ENCODE data around the gene FAM13C. TPM values are rescaled to one million over a fixed set of nuclear protein-coding genes. Genes with fewer than 3 reads are reported as not detected.

FAM13C gene
- total RNA-seq, 1 donor from 2014 or later = 0.07 TPM

- no peak for DNase-seq (ENCODE audit: low read depth, low spot score)
Measured at GRCh38 chr10:59361663-59362143, 646 bp downstream of the FAM13C start.

GRCh38 chr10:59360605-59361405, 1.5 kb downstream of the FAM13C start:
- no peak for DNase-seq (ENCODE audit: low read depth, low spot score)

GRCh38 chr10:59358576-59358975, 3.8 kb downstream of the FAM13C start:
- no peak for DNase-seq (ENCODE audit: low read depth, low spot score)

GRCh38 chr10:59354434-59354833, 7.9 kb downstream of the FAM13C start:
- no peak for DNase-seq (ENCODE audit: low read depth, low spot score)

GRCh38 chr10:59350558-59350957, 11.8 kb downstream of the FAM13C start:
- DNase-seq (ENCODE audit: low read depth, low spot score) = no peak

- DNase-seq (ENCODE audit: low read depth, low spot score) = no peak
Measured at GRCh38 chr10:59346321-59346720, 16.0 kb downstream of the FAM13C start.

GRCh38 chr10:59342723-59343122, 19.6 kb downstream of the FAM13C start:
- no peak for DNase-seq (ENCODE audit: low read depth, low spot score)

- DNase-seq (ENCODE audit: low read depth, low spot score) = no peak
Measured at GRCh38 chr10:59342000-59342399, 20.3 kb downstream of the FAM13C start.

GRCh38 chr10:59340285-59340684, 22.1 kb downstream of the FAM13C start:
- no peak for DNase-seq (ENCODE audit: low read depth, low spot score)

- no peak for DNase-seq (ENCODE audit: low read depth, low spot score)
Measured at GRCh38 chr10:59339351-59339750, 23.0 kb downstream of the FAM13C start.

- DNase-seq (ENCODE audit: low read depth, low spot score) = no peak
Measured at GRCh38 chr10:59337201-59337652, 25.1 kb downstream of the FAM13C start.

GRCh38 chr10:59336632-59337031, 25.7 kb downstream of the FAM13C start:
- DNase-seq (ENCODE audit: low read depth, low spot score) = no peak

GRCh38 chr10:59335497-59335896, 26.9 kb downstream of the FAM13C start:
- DNase-seq (ENCODE audit: low read depth, low spot score) = no peak

- no peak for DNase-seq (ENCODE audit: low read depth, low spot score)
Measured at GRCh38 chr10:59333701-59334100, 28.6 kb downstream of the FAM13C start.

- no peak for DNase-seq (ENCODE audit: low read depth, low spot score)
Measured at GRCh38 chr10:59332581-59332980, 29.8 kb downstream of the FAM13C start.

GRCh38 chr10:59331661-59332060, 30.7 kb downstream of the FAM13C start:
- DNase-seq (ENCODE audit: low read depth, low spot score) = no peak

- no peak for DNase-seq (ENCODE audit: low read depth, low spot score)
Measured at GRCh38 chr10:59325116-59325515, 37.2 kb downstream of the FAM13C start.

- DNase-seq (ENCODE audit: low read depth, low spot score) = no peak
Measured at GRCh38 chr10:59324597-59324996, 37.8 kb downstream of the FAM13C start.

GRCh38 chr10:59323831-59324401, 38.4 kb downstream of the FAM13C start:
- DNase-seq (ENCODE audit: low read depth, low spot score) = no peak

- DNase-seq (ENCODE audit: low read depth, low spot score) = no peak
Measured at GRCh38 chr10:59323036-59323459, 39.3 kb downstream of the FAM13C start.

- DNase-seq (ENCODE audit: low read depth, low spot score) = no peak
Measured at GRCh38 chr10:59322131-59322530, 40.2 kb downstream of the FAM13C start.

GRCh38 chr10:59320355-59320754, 42.0 kb downstream of the FAM13C start:
- no peak for DNase-seq (ENCODE audit: low read depth, low spot score)

GRCh38 chr10:59319854-59320253, 42.5 kb downstream of the FAM13C start:
- DNase-seq (ENCODE audit: low read depth, low spot score) = no peak
